GM12892 (cell line): ENCODE measurements around the gene MBD5.

Experiments used
- DNase-seq: peaks from one replicate; pipeline ENCODE4 v3.0.0; 2011; ENCODE audit not compliant: insufficient read length
- FAIRE-seq: peaks from 2 replicates; lab custom pipeline; 2011; peaks lifted over from hg19 to GRCh38; lab: Jason Lieb, UNC
- POLR2A ChIP-seq: IDR thresholded peaks from 2 replicates; pipeline ENCODE4 v1.6.1; 2011; ENCODE audit warnings: low read depth, low read length, control low read depth
- POLR2AphosphoS5 ChIP-seq: IDR thresholded peaks from 2 replicates; pipeline ENCODE4 v1.6.1; 2011; ENCODE audit warnings: low read depth, low read length, control low read depth
- TAF1 ChIP-seq: IDR thresholded peaks from 2 replicates; pipeline ENCODE4 v1.6.1; 2011; ENCODE audit warnings: low read depth, mild to moderate bottlenecking, control low read depth, low read length, borderline replicate concordance

The MBD5 gene

GRCh38 chr2:148027822-148028221, 6.9 kb downstream of the MBD5 start:
- TF ChIP-seq POLR2AphosphoS5 (no peak), TAF1 (no peak), POLR2A (no peak)
- FAIRE-seq (no peak), DNase-seq (no peak)

- DNase-seq (no peak), FAIRE-seq (no peak)
- TF ChIP-seq POLR2A (no peak), POLR2AphosphoS5 (no peak), TAF1 (no peak)
Observed at GRCh38 chr2:148028781-148029180, 7.9 kb downstream of the MBD5 start.

DNA sequence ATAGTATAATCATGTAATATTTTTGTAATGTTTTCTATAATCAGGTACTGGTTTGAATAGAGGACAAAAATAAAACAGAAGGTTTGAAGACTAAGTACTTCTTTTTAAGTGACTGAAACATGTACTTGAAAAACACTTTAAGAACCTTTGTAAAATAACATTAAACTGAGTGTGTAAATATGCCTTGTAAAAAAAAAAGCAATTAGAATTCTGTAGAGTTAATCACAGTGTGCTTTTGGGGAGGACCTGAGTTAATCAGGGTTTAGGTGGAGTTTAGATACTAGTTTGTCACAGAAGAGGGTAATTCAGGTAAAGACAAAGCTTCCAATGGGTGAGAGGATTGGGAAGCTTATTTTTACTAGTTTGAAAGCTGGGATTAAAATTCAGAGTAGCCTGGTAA, 10.3 kb downstream of the MBD5 start:
- DNase-seq (no peak), FAIRE-seq (no peak)
- no peak for TF ChIP-seq POLR2A
- no peak for TF ChIP-seq TAF1
- no peak for TF ChIP-seq POLR2AphosphoS5

DNA sequence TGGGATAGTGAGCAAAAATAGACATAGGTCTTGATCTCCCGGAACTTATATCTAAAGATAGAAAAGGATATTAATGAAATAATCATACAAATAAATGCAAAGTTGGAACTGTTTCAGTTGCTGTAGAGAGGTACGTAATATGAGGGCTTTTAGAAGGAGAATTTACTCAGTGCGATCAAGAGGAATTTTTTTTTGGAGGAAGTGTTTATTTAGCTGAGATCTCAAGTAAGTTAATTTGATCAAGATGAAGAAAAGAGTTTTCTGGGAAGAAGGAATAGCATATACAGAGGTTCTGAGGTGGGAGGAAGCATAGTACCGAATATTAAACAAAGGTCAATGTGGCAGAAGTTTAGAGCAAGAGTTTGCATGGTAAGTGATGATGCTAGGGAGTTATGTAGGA, 11.3 kb downstream of the MBD5 start:
- no peak for FAIRE-seq
- no peak for DNase-seq
- TF ChIP-seq TAF1 (no peak), POLR2AphosphoS5 (no peak), POLR2A (no peak)

DNA sequence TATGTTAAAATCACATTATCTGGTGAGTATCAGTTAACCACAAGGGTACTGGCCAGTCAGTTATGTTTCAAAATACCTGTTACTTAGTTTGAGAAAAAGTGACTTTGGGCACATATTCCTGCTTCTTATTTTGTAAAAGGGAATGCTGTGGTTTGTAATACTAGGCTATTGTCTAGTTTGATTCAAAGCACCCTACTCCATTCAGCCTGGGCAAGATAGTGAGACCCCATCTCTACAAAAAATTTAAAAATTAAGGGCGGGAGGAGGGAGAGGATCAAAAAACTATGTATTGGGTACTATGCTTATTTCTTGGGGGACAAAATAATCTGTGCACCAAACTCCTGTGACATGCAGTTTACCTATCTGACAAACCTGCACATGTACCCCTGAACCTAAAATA, 18.9 kb downstream of the MBD5 start:
- no peak for TF ChIP-seq TAF1
- TF ChIP-seq POLR2A = no peak
- TF ChIP-seq POLR2AphosphoS5 = no peak
- DNase-seq (no peak), FAIRE-seq (no peak)

- no peak for TF ChIP-seq TAF1
- TF ChIP-seq POLR2A = no peak
- TF ChIP-seq POLR2AphosphoS5 = no peak
- no peak for DNase-seq
- FAIRE-seq = peak; percentile 61
Observed at GRCh38 chr2:148042219-148042618, 21.3 kb downstream of the MBD5 start.

GRCh38 chr2:148044322-148044721, 23.4 kb downstream of the MBD5 start:
- FAIRE-seq (no peak), DNase-seq (no peak)
- no peak for TF ChIP-seq POLR2A
- TF ChIP-seq POLR2AphosphoS5 = no peak
- TF ChIP-seq TAF1 = no peak

- DNase-seq (no peak), FAIRE-seq (no peak)
- TF ChIP-seq POLR2A = no peak
- TF ChIP-seq TAF1 = no peak
- no peak for TF ChIP-seq POLR2AphosphoS5
Observed at GRCh38 chr2:148046802-148047201, 25.9 kb downstream of the MBD5 start.

GRCh38 chr2:148048475-148049221, 27.8 kb downstream of the MBD5 start:
- FAIRE-seq (peak; percentile 95), DNase-seq (no peak)
- no peak for TF ChIP-seq POLR2A
- no peak for TF ChIP-seq POLR2AphosphoS5
- TF ChIP-seq TAF1 = no peak

DNA sequence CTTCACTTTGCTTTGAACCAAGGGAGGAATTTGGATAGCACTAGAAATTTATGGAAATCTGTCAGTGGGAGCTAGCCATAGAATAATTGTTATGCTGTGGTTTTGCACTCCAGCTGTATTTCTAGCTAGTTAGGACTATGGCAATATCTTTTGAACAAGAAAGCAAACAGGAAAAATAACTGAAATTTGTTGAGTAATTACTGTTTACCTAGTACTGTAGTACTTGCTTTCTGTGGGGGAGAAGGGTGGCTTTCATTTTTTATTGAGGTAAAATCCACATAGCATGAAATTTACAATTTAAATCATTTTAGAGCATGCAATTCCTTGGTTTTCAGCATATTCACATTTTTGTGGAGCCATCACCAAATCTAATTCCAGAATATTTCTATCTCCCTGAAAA, 28.4 kb downstream of the MBD5 start:
- DNase-seq = no peak
- no peak for TF ChIP-seq POLR2AphosphoS5
- FAIRE-seq = no peak

DNA sequence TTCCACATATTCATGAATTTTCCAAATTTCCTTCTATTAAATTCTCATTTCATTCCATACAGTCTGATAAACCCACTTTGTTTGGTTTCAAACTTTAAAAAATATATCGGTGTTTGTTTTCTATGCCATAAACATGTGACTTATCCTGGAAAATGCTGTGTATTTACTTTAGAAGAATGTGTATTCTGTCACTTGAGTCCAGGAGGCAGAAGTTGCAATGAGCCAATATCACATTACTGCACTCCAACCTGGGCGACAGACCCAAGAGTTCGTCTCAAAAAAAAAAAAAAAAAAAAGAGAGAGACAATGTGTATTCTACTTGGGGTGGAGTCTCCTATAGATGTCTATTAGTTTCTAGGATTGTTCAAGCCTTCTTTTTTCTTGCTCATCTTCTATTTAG, 31.8 kb downstream of the MBD5 start:
- FAIRE-seq (no peak), DNase-seq (no peak)
- TF ChIP-seq POLR2A = no peak
- TF ChIP-seq TAF1 = no peak
- no peak for TF ChIP-seq POLR2AphosphoS5

DNA sequence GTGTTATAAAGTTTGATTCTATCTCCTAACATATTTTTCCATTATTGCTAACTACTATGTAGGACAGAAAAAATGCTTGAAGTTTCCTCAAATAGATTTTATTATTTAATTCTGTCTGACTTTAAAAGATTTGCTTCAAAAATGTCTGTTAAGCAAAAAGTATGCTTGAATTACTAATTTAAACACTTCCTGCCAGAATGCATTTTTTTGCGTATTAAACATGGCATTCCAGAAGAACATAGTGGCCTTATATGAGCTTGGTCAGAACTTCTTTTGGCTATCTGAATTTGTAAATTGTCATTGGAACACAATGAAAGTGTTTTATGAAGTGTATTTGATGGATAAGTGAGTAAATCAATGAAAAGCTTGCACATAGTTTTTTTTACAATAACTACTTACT, 37.8 kb downstream of the MBD5 start:
- FAIRE-seq (no peak), DNase-seq (no peak)
- TF ChIP-seq POLR2A (no peak), POLR2AphosphoS5 (no peak), TAF1 (no peak)
